HCT116 (cell line): ENCODE measurements around the gene SPINK13. TPM values are rescaled to one million over a fixed set of nuclear protein-coding genes. Genes with fewer than 3 reads are reported as not detected.

Source experiments
- ATAC-seq: fragments of 200-7000 bp; cut with Tn5 transposase; 2 replicates; pipeline ENCODE4 v1.9.1; 2020; ENCODE audit warnings: mild to moderate bottlenecking, moderate library complexity
- BruUV-seq: library from RNA; stranded (reverse); fragments of 400-500 nt; replicated peaks from 2 replicates; lab custom pipeline; 2021; lab: Mats Ljungman, UMichigan
- CTCF ChIA-PET: fragments of 300-600 bp; sonication (Branson Sonifier 250); formaldehyde crosslinking; loops from one replicate; lab custom pipeline; 2021; ENCODE audit warnings: antibody characterized with exemption; lab: Charles Lee
- POLR2A ChIA-PET: fragments of 300-600, 350-600 bp; sonication (Branson Sonifier 250); formaldehyde crosslinking; loops from one replicate; lab custom pipeline; 2021; ENCODE audit warnings: antibody characterized with exemption; lab: Charles Lee
- RAD21 ChIA-PET, 2 experiments: fragments of 300-600 bp; sonication (Branson Sonifier 250); formaldehyde crosslinking; loops; one replicate each; lab custom pipeline; 2023; ENCODE audit warnings: low total read pairs in 2 of 2; ENCODE audit not compliant: uncharacterized antibody in 2 of 2, unreplicated experiment in 2 of 2, low non-redundant PET in 1 of 2; lab: Charles Lee
- DNase-seq: peaks from one replicate; pipeline ENCODE4 v3.0.0-alpha.2; 2010; ENCODE audit warnings: low read depth, low spot score
- H2AFZ ChIP-seq: fragments of 200-600 bp; shearing (Covaris generic), sonication (generic); 2 replicates; pipeline ENCODE4 v1.6.1; 2017; ENCODE audit warnings: low read depth, mixed run types, mixed read lengths, antibody characterized with exemption, low read length; ENCODE audit not compliant: poor library complexity, severe bottlenecking
- H3K27ac ChIP-seq: 2 replicates; pipeline ENCODE4 v1.5.1; 2012; ENCODE audit warnings: low read depth, low read length
- H3K27me3 ChIP-seq: fragments of 200-600 bp; sonication (generic); 2 replicates; pipeline ENCODE4 v1.6.1; 2016; ENCODE audit warnings: mixed run types, low read length, mixed read lengths; ENCODE audit not compliant: insufficient read depth
- H3K36me3 ChIP-seq, 2 experiments: fragments of 200-500 bp in 1 of 2; fragments of 200-600 bp in 1 of 2; sonication (Bioruptor generic) in 1 of 2; sonication (generic) in 1 of 2; 2 replicates each; pipeline versions ENCODE4 v1.5.1 to v1.6.1; 2014 to 2016; ENCODE audit warnings: low read length in 2 of 2, inconsistent platforms in 1 of 2, mixed read lengths in 1 of 2, mixed run types in 1 of 2; ENCODE audit not compliant: insufficient read depth in 2 of 2, control insufficient read depth in 1 of 2
- H3K4me1 ChIP-seq, 2 experiments: fragments of 200-600 bp in 1 of 2; sonication (generic) in 1 of 2; 2 replicates each; pipeline versions ENCODE4 v1.5.1 to v1.6.1; 2012 to 2017; ENCODE audit warnings: low read length in 2 of 2, inconsistent platforms in 1 of 2, mild to moderate bottlenecking in 1 of 2, mixed read lengths in 1 of 2, mixed run types in 1 of 2, moderate library complexity in 1 of 2; ENCODE audit not compliant: insufficient read depth in 2 of 2, control insufficient read depth in 1 of 2
- H3K4me2 ChIP-seq: fragments of 200-600 bp; sonication (generic); 2 replicates; pipeline ENCODE4 v1.6.1; 2017; ENCODE audit warnings: mixed run types, low read length, mixed read lengths
- H3K4me3 ChIP-seq, 2 experiments: fragments of 200-600 bp in 1 of 2; sonication (generic) in 1 of 2; replicated peaks in 1 of 2; 2 replicates each; pipeline ENCODE4 v1.5.1; 2011 to 2016; ENCODE audit warnings: low read length in 2 of 2, control low read depth in 1 of 2, low read depth in 1 of 2, mild to moderate bottlenecking in 1 of 2, mixed read lengths in 1 of 2, mixed run types in 1 of 2
- H3K79me2 ChIP-seq: fragments of 200-600 bp; sonication (generic); 2 replicates; pipeline ENCODE4 v1.6.1; 2017; ENCODE audit warnings: mild to moderate bottlenecking, mixed run types, low read length, moderate library complexity, mixed read lengths; ENCODE audit not compliant: insufficient read depth
- H3K9ac ChIP-seq: fragments of 200-600 bp; sonication (generic); 2 replicates; pipeline ENCODE4 v1.6.1; 2016; ENCODE audit warnings: low read length, mixed read lengths
- H3K9me2 ChIP-seq: fragments of 200-600 bp; sonication (generic), shearing (Covaris generic); 2 replicates; pipeline ENCODE4 v1.6.1; 2017; ENCODE audit warnings: mixed run types, mild to moderate bottlenecking, moderate library complexity; ENCODE audit not compliant: insufficient read depth
- H3K9me3 ChIP-seq, 2 experiments: fragments of 200-500 bp in 1 of 2; fragments of 200-600 bp in 1 of 2; sonication (Bioruptor generic) in 1 of 2; sonication (generic) in 1 of 2; 2 replicates each; pipeline ENCODE4 v1.6.1; 2014 to 2017; ENCODE audit warnings: low read length in 2 of 2, mixed read lengths in 2 of 2, inconsistent platforms in 1 of 2, low read depth in 1 of 2, mild to moderate bottlenecking in 1 of 2, mixed run types in 1 of 2, moderate library complexity in 1 of 2; ENCODE audit not compliant: control insufficient read depth in 1 of 2, insufficient read depth in 1 of 2
- H4K20me1 ChIP-seq: fragments of 200-600 bp; sonication (generic), shearing (Covaris generic); 2 replicates; pipeline ENCODE4 v1.6.1; 2017; ENCODE audit warnings: mixed run types, mild to moderate bottlenecking, moderate library complexity; ENCODE audit not compliant: insufficient read depth
- ATF3 ChIP-seq: IDR thresholded peaks from 2 replicates; pipeline ENCODE4 v1.6.1; 2012
- CBX3 ChIP-seq: IDR thresholded peaks from 2 replicates; pipeline ENCODE4 v1.6.1; 2012; ENCODE audit warnings: low read depth
- CEBPB ChIP-seq: IDR thresholded peaks from 2 replicates; pipeline ENCODE4 v1.6.1; 2012; ENCODE audit warnings: low read depth
- CTCF ChIP-seq, 3 experiments: fragments of 200-600 bp in 1 of 3; sonication (generic) in 1 of 3; IDR thresholded peaks in 2 of 3; conservative IDR thresholded peaks in 1 of 3; 2 replicates each; pipeline ENCODE4 v1.5.1; 2012 to 2017; ENCODE audit warnings: low read depth in 2 of 3, low read length in 2 of 3, antibody characterized with exemption in 1 of 3, borderline replicate concordance in 1 of 3, control low read depth in 1 of 3, mild to moderate bottlenecking in 1 of 3, mixed read lengths in 1 of 3, mixed run types in 1 of 3, moderate library complexity in 1 of 3; ENCODE audit not compliant: insufficient read depth in 1 of 3
- EGR1 ChIP-seq: IDR thresholded peaks from 2 replicates; pipeline ENCODE4 v1.6.1; 2012; ENCODE audit warnings: low read depth
- ELF1 ChIP-seq: IDR thresholded peaks from 2 replicates; pipeline ENCODE4 v1.6.1; 2012; ENCODE audit warnings: low read depth, borderline replicate concordance
- EZH2phosphoT487 ChIP-seq: fragments of 200-600 bp; IDR thresholded peaks from 2 replicates; pipeline ENCODE4 v1.6.1; 2018; ENCODE audit warnings: antibody characterized with exemption, borderline replicate concordance
- FOSL1 ChIP-seq: IDR thresholded peaks from 2 replicates; pipeline ENCODE4 v1.6.1; 2012; ENCODE audit warnings: low read depth
- MAX ChIP-seq: IDR thresholded peaks from 2 replicates; pipeline ENCODE4 v1.6.1; 2012
- POLR2A ChIP-seq: IDR thresholded peaks from 2 replicates; pipeline ENCODE4 v1.7.0; 2011; ENCODE audit warnings: borderline replicate concordance; ENCODE audit not compliant: insufficient read depth, insufficient read length; ENCODE audit errors: extremely low read depth
- RAD21 ChIP-seq: IDR thresholded peaks from 2 replicates; pipeline ENCODE4 v1.6.1; 2012; ENCODE audit warnings: low read depth, mild to moderate bottlenecking
- REST ChIP-seq: IDR thresholded peaks from 2 replicates; pipeline ENCODE4 v1.6.1; 2012; ENCODE audit warnings: low read depth
- SIN3A ChIP-seq: IDR thresholded peaks from 2 replicates; pipeline ENCODE4 v1.6.1; 2012; ENCODE audit warnings: low read depth
- SRF ChIP-seq: IDR thresholded peaks from 2 replicates; pipeline ENCODE4 v1.6.1; 2012; ENCODE audit warnings: low read depth
- TCF7L2 ChIP-seq: IDR thresholded peaks from 2 replicates; pipeline ENCODE4 v1.7.0; 2011; ENCODE audit warnings: borderline replicate concordance, inconsistent platforms; ENCODE audit not compliant: insufficient read depth, insufficient read length; ENCODE audit errors: extremely low read depth
- YY1 ChIP-seq: IDR thresholded peaks from 2 replicates; pipeline ENCODE4 v1.6.1; 2011; ENCODE audit warnings: low read length, low read depth, moderate library complexity, mild to moderate bottlenecking; ENCODE audit not compliant: insufficient replicate concordance; ENCODE audit errors: extremely low read depth
- ZBTB33 ChIP-seq: IDR thresholded peaks from 2 replicates; pipeline ENCODE4 v1.6.1; 2011; ENCODE audit warnings: mild to moderate bottlenecking, low read length, moderate library complexity; ENCODE audit not compliant: insufficient replicate concordance; ENCODE audit errors: extremely low read depth
- ZFX ChIP-seq: fragments of 450-650 bp; IDR thresholded peaks from 2 replicates; pipeline ENCODE4 v1.6.1; 2017
- intact Hi-C: fragments of 100-400 bp; cut with micrococcal nuclease; formaldehyde crosslinking; loops from 2 replicates; pipeline ENCODE4 v1.10.0; 2022
- total RNA-seq: library from RNA; stranded (reverse); gene quantifications from one replicate; pipeline ENCODE4 v1.2.1, GENCODE V29; 2021; ENCODE audit not compliant: unreplicated experiment

Gene SPINK13
- total RNA-seq, 1 experiment from 2014 or later, result not detected

- no peak within 1 kb of the TSS for H2AFZ ChIP-seq
- no TSS peak for BruUV-seq
- ChIA-PET POLR2A (no interaction called here), RAD21 (no interaction called here), CTCF (no interaction called here)
- 0 out of 2 replicates have a peak, but pooled peaks cover 2% of the 10 kb centered on the region for H3K27me3 ChIP-seq
- no peaks in the 10 kb centered on the region for H3K9me2 ChIP-seq
- no peaks in the 10 kb centered on the region for H3K36me3 ChIP-seq
- no peak within 1 kb of the TSS for H3K27ac ChIP-seq
- no peak within 1 kb of the TSS for H3K4me3 ChIP-seq
- H4K20me1 ChIP-seq, result no peaks in the 10 kb centered on the region; the same call in 1 of the 2 replicates
- intact Hi-C loops, result no loop called here
- no peak for ATAC-seq
- no peak within 1 kb of the TSS for H3K4me2 ChIP-seq
- H3K4me1 ChIP-seq, result no peaks in the 10 kb centered on the region
- DNase-seq, result no peak
- H3K79me2 ChIP-seq, result no peaks in the 10 kb centered on the region
- no peak for TF ChIP-seq ATF3
- TF ChIP-seq POLR2A, result no peak
- no peak for TF ChIP-seq SIN3A
- no peak for TF ChIP-seq YY1
- TF ChIP-seq CEBPB, result no peak
- TF ChIP-seq TCF7L2, result no peak
- TF ChIP-seq FOSL1, result no peak
- TF ChIP-seq REST, result no peak
- TF ChIP-seq CBX3, result no peak
- no peak for TF ChIP-seq SRF
- no peak for TF ChIP-seq RAD21
- no peak for TF ChIP-seq ZFX
- TF ChIP-seq EGR1, result no peak
- TF ChIP-seq EZH2phosphoT487, result no peak
- TF ChIP-seq ELF1, result no peak
- no peak for TF ChIP-seq ZBTB33
- no peak for TF ChIP-seq CTCF (IDR thresholded peaks at IDR 0.05 in 2 of 3, conservative IDR thresholded peaks at IDR 0.05 in 1 of 3; ENCODE audit: borderline replicate concordance in 1 of 3, insufficient read depth in 1 of 3, low read depth in 2 of 3, low read length in 2 of 3)
- TF ChIP-seq MAX, result no peak
- H3K9me3 ChIP-seq, result no peaks in the 10 kb centered on the region
- no peak within 1 kb of the TSS for H3K9ac ChIP-seq
Observed at GRCh38 chr5:148312153-148312552, 43.6 kb downstream of the SPINK13 start, which contains the start of gene SPINK7. SPINK7 (plus strand) TSS chr5:148312423; CDS start chr5:148312484, 61 bp downstream.
